HTR-8/SVneo (cell line): ENCODE results near the gene WASL.

Experiments
- DNase-seq: peaks from one replicate; pipeline ENCODE4 v3.0.0; 2011; ENCODE audit warnings: low spot score, mixed read lengths; ENCODE audit not compliant: insufficient read length
- FAIRE-seq: peaks from 2 replicates; lab custom pipeline; 2011; peaks lifted over from hg19 to GRCh38; lab: Jason Lieb, UNC

Gene WASL

DNA sequence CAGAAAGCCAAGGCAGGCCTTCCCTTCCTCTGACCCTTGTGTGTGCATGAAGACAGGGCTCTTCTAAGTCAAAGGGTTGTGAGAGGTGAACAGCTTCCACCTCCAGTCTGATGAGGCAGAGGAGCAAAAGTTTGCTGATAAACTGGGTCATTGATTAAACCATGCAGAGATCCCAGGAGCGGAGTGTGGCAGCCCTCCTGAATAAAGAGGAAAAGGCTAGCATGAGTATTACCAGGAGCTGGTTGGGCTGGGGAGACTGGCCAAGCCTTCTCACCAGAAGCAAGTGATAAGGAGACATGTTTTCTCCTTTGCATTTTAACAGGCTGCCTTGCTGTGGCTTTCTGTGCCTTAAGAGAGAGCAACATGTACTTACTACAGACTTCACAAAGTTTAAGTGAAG is 82.9 kb downstream of the WASL start:
- FAIRE-seq (no peak), DNase-seq (no peak)

DNA sequence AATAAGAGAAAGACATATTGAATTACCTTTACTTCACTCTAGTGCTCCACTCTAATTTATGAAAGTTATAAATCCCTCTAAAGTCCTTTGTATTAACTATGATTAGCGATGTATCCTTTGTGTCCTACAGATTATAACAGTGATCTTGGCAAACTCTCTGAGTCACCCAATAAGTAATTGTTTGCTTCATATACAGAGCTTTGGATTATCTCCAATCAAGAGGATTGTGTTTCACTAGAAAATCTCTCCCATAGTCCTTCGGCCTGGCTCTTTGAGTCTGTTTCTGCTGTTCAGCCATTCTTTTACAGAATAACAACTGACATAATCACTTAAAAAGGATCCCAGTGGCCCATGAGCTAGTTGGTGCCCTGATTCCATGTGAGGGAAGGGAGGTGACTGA is 83.6 kb downstream of the WASL start:
- DNase-seq (no peak), FAIRE-seq (no peak)

DNA sequence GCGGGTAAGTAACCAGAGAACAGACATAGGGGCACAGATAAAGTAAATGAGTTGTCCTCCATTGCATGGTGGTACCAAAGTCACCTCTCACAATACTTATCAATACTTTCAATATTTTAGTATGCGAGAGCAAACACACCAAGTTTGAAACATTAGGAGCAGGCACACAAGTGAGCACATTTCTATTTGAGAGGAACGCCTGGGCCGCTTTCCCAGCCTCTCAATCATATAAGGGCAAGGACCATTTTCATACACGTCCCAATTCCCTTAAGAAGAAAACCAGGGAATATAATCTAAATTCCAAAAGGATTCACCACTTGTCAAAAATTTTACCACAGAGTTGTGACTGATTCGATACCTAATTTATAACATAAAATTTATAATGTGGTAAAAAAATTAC is 85.6 kb downstream of the WASL start:
- FAIRE-seq (no peak), DNase-seq (no peak)

DNA sequence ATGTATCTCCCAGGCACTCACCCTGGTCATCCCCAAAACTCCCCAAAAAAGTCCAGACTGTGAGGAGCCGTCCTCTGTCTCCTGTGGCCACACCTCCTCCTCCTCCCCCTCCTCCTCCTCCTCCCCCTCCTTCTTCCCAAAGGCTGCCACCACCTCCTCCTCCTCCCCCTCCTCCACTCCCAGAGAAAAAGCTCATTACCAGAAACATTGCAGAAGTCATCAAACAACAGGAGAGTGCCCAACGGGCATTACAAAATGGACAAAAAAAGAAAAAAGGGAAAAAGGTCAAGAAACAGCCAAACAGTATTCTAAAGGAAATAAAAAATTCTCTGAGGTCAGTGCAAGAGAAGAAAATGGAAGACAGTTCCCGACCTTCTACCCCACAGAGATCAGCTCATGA is 86.0 kb downstream of the WASL start:
- FAIRE-seq = no peak

DNA sequence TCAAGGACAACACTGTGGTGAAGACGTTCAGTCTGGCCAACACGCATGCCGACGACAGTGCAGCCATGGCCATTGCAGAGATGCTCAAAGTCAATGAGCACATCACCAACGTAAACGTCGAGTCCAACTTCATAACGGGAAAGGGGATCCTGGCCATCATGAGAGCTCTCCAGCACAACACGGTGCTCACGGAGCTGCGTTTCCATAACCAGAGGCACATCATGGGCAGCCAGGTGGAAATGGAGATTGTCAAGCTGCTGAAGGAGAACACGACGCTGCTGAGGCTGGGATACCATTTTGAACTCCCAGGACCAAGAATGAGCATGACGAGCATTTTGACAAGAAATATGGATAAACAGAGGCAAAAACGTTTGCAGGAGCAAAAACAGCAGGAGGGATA is 86.5 kb downstream of the WASL start:
- no peak for FAIRE-seq
- DNase-seq = no peak

More for the DNA sequence above, 86.0 kb downstream of the WASL start:
- no peak for DNase-seq

DNA sequence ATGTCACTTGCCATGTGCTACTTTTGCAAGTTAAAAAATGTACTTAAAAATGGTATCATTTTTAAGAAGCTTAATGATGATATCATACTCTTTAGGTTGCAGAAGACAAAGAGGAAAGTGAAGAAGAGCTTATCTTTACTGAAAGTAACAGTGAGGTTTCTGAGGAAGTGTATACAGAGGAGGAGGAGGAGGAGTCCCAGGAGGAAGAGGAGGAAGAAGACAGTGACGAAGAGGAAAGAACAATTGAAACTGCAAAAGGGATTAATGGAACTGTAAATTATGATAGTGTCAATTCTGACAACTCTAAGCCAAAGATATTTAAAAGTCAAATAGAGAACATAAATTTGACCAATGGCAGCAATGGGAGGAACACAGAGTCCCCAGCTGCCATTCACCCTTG is 87.0 kb downstream of the WASL start:
- DNase-seq (no peak), FAIRE-seq (no peak)

DNA sequence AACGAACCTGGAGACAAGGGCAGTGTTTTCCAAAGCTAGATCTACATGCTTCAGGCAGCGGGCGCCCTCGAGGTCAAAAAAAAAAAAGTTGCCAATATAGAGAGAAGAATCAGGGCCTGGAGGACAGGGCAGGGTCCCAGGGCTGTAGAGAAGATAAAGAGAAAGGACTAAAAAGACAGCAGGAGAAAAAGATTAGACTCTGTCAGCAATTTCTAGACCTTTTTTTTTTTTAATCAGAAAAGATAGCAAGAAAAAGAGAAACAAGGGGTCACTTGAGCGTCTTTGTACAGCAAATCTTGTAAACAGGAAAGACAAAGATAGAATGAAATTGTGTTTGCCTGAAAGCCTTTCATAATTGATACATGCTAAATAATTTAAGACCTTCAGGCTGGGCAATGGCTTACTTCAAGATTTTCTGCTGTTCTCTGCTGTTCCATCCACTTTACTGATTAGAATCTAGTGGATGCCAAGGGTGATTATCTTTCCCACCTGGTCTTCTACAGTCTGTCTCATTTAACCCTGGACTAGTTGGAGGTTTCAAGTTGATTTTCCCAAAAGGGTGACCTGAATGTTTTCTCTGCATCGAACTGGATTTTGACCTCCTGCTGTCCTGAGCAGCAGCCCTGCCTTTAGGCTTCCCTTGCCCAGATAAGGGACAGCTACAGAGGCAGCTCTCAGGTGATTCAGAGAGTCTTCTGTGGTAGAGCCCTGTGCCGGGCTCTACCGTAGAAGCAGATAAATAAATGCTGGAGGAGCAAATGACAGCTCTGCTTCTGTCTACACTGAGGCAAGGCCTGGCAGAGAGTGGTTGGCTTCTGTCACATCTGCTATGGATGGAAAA is 88.1 kb downstream of the WASL start:
- no peak for DNase-seq
- FAIRE-seq = no peak

DNA sequence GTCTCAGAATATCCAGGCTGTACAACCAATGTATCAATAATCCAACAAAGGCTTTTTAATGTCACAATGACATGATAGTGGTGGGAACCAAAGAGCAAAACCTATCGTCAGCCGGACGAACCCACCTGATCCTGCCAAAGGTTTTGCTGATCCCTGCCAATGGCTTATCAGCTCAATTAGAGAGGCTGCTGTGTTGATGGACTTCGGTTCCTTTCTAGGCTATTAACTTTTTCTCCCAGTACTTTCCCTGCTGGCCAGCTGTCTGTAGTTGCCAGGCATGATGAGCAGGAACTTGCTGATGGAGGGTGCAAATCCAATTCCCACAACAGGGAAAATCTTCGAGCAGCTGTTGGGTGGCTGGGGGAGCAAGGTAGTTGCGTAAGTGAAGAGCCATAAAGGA is 90.8 kb downstream of the WASL start:
- no peak for FAIRE-seq
- DNase-seq = no peak

DNA sequence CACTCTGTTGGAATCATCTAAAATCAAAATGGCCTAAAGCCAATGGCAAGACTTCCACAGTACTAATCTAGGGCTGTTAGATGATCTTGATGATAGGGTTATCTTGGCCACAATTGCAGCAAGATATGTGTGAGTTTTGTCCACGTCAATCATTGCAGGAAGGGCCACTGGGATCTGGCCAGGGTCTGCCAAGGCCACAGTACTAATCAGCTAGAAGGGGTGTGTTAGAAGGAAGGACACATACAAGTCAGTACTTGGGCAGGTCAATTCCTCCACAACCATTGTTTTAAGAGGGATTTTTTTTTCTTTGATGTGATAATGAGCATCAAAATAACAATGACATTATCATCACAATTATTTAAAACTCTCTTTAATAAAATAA is 91.5 kb downstream of the WASL start:
- FAIRE-seq (no peak), DNase-seq (no peak)

DNA sequence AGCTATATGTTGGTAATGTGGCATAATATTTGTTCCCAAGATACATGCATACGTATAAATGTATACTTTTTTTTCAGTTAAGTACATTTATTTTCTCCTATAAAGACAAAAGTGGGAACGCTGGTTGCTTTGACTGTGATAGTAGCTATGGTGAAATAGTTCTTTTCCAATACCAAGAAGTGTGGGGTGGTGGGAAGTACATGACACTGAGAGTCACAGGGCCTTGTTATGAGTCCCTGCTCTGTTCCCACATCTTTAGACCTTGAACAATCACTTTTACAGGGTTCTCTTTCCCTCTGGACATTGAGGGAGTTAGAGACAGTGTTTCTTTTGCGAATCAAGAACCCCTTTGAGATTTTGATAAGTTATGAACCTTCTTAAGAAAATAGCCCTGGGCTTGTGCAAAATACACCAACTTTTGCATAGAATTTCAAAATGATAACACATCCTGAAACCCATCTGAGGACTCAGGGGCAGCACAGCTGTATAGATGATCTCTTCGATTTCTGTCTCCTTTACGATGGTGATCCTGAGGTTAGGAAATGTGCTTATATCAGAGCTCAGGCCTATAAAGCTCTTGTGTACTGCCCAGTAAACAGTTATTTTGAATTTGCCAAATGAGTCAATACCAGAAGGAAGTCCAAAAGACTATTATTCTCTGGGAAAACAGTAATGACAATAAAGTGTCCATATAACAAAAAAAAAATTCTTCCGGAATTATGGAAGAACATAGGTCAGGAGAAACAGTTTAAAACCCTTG is 92.1 kb downstream of the WASL start:
- DNase-seq = no peak
- no peak for FAIRE-seq

DNA sequence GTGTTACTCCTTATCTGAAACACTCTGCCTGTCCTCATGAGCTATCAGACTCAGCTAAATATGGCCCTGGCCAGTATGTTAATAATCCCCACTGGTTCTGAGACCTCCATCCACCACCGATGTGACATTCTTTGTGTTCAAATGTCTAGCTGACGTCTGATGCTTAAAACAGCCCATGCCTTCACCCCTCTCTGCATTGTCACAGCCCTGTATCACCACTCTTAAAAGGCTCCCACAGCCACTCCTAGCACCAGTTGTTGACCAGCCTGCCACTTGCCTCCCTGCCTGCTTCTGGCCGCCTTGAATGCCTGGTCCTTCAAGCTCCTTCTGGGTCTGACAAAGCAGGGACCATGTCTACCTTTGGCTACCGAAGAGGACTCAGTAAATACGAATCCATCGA is 93.2 kb downstream of the WASL start, which contains the start of gene LMOD2:
Gene LMOD2 (plus strand): TSS at position 253 of the 400 bp plus-strand sequence. CDS start 98 bp downstream, at position 351.
- no peak for FAIRE-seq
- no peak for DNase-seq

DNA sequence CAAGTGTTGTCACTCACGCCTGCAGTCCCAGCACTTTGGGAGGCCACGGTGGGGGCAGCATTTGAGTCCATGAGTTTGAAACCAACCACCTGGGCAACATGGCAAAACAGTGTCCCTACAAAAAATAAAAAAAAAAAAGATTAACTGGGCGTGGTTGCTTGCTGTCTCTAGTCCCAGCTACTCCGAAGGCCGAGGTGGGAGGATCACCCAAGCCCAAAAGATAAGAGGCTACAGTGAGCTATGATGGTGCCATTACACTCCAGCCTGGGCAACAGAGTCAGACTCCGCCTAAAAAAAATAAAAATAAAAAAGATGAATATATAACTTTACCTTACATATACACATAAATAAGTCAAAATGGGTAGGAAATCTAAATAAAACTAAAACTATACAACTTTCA is 95.6 kb downstream of the WASL start:
- FAIRE-seq (no peak), DNase-seq (no peak)

DNA sequence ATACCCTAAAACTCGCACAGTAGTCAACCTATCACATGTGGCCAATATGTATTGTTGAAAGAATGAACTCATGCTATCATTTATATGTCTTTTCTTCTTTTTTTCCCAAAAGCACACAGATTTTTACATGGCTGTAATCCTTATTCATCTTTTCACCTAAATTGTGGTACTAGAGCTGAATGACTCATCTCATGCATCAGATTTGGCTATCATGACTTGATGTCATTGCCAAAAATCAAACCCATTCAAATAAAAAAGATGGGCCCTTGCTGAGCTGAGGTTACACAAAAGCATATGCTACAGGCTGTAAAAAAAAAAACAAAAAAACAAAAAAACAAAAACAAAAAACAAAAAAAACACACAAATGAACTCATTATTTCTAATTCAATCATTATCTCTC is 96.4 kb downstream of the WASL start:
- no peak for DNase-seq
- FAIRE-seq = no peak

DNA sequence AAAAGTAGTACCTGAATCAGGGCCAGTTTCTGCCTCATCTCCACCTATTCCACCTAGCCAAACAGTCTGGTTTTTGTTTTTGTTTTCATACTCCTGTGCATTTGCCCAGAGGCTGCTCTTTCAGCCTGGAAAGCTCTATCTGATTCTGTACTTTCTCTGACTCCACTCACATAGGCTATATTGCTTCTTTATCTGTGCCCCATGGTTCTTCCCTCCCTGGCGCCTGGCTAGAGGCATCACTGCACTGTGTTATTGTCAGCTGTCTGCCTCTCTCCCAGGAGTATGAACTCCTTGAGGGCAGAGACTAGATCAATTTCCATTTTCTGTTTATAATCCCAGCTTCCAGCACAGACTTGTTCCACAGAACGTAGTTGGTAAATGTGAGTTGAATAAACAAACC is 98.2 kb downstream of the WASL start:
- FAIRE-seq = no peak
- no peak for DNase-seq

DNA sequence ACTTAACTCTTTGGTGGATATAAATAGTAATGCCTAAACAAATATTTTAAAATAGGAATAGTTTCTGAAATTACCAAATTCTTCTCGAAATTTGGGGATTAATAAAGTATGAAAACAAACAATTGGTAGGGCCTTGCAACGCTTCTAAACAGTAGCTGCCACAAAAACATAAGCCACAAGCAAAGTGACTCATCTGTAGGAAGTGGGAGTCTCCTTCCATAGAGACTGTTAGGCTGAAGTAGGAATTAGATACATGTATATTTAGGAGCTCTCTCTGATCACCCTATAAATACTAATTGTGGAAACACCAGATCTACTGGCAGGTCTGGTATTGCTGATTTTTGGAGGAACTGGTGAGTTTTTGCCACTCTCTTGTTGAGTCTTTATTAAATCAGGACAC is 98.8 kb downstream of the WASL start:
- FAIRE-seq = no peak

DNA sequence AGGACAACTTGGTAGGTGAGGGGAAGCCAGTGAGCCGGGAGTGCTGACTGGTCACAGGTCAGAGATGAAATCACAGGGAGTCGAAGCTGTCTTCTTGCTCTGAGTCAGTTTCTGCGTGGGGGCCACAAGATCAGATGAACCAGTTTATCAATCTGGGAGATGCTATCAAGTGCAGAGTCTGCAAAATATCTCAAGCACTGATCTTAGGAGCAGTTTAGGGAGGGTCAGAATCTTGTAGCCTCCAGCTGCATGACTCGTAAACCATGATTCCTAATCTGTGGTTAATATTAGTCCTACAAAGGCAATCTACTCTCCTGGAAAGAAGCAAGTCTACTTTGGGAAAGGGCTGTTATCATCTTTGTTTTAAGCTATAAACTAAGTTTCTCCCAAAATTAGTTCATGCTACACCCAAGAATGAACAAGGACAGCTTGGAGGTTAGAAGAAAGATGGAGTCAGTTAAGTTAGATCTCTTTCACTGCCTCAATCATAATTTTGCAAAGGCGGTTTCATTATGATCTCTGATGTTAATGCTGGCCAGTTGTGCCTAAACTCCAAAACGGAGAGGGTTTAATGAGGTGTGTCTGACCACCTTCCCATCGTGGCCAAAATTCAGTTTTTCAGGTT is 101.6 kb downstream of the WASL start:
- DNase-seq (no peak), FAIRE-seq (no peak)

More for the DNA sequence above, 98.8 kb downstream of the WASL start:
- DNase-seq = peak; percentile 10

DNA sequence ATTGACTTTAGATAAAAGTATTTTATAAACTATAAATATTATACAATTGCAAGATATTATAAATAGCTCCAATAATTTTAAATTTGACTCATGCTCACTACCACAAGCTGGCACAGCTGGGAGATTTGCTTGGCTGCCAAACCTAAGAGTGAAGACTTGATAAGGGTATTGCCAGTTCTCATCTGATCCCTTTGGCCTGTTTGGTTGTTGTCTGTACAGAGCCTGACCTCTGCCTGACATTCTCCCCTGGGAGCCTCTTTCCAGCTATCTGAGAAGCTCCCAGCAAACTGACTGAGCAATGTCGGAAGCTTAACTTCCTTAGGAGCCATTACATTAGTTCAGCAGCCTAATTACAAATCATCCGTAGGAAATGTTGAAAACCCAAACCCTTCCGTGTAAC is 103.3 kb downstream of the WASL start:
- DNase-seq = no peak
- FAIRE-seq = no peak

DNA sequence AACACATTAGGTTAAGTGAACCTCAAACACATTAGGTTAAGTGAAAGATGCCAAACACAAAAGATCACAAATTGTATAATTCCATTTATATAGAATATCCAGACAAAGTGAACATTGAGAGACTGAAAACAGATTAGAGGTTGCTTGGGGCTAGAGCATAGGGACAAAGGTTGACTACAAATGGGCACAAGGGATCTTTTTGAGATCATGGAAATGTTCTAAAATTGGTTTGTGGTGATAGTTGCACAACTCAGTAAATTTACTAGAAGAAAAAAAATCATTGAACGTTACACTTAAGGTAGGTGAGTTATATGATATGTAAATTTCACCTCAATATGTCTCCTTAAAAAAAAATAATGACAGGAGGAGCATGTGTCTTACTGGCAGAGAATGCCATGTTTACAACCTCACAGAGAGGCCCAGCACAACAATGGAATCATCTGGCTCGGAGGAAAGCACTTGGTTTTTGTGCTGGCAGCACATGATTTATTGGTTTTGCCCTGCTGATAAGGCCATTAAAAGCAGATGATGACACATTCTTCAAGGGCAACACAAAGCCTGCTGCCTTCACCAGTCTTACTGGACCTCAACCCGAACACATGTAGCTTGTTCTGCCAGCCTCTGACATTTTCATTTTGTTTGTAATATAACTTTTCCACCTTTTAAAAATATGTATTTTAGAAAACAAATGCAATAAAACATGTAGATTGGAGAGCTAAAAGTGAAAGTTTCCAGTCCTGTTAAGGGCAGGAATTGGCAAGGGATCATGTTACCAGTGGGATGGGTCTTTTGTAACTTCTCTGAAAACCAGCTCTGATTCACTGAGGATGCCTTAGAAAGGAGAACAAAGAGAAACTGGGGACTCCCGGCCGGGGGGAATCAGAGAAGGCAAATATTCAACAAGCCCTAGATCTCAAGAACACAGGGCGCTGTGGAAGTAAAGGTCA is 105.0 kb downstream of the WASL start:
- DNase-seq (peak; percentile 69), FAIRE-seq (no peak)

DNA sequence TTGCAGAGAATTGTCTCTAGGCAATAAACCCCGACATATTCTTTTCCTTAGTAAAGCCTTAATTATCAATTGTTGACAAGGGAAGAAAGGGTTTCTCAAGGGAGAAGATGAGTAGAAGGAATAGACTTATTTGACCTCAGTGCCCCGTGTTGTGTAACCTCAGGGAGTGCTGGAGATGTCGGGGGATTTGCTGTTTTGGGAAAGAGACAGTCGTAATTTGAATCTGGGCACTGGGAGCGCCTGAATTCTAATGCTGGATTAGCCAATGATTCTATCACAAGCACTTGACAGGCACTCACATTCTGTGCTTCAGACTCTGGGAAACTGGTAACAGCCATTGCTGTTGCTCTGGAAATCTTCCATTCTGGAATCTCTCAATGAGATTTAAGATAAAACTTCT is 106.9 kb downstream of the WASL start:
- no peak for FAIRE-seq
- no peak for DNase-seq

DNA sequence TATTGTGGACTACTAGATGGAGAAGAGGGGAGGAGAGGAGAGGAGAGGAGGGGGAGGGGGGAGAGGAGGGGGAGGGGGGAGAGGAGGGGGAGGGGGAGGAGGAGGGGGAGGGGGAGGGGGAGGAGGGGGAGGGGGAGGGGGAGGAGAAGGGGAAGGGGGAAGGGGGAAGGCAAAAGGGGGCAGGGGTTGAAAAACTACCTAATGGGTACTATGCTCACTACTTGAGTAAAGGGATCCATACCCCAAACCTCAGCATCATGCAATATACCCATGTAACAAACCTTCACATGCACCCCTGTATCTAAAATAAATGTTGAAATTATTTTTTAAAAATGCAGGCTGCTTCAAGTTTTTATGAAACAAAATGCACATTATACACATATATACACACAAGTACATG is 108.2 kb downstream of the WASL start:
- FAIRE-seq (no peak), DNase-seq (no peak)
